H9 (cell line): Measurements from ENCODE around the gene LPAR2. TPM values are rescaled to one million over a fixed set of nuclear protein-coding genes. Genes with fewer than 3 reads are reported as not detected.

ENCODE experiments used
- DNase-seq: peaks from one replicate; pipeline ENCODE4 v3.0.0-alpha.2; 2017
- H2AFZ ChIP-seq: one replicate; pipeline ENCODE4 v1.6.1; 2013; ENCODE audit warnings: mild to moderate bottlenecking, low read length, control low read depth, moderate library complexity
- H2AK5ac ChIP-seq: 2 replicates; pipeline ENCODE4 v1.6.1; 2013; ENCODE audit warnings: low read length, control low read depth, mixed read lengths; ENCODE audit not compliant: insufficient read length
- H2BK120ac ChIP-seq: one replicate; pipeline ENCODE4 v1.6.1; 2013; ENCODE audit warnings: low read depth, mild to moderate bottlenecking, low read length, control low read depth, inconsistent platforms; ENCODE audit not compliant: poor library complexity, severe bottlenecking
- H2BK12ac ChIP-seq: 2 replicates; pipeline ENCODE4 v1.6.1; 2013; ENCODE audit warnings: low read length, control low read depth, mixed read lengths, low read depth; ENCODE audit not compliant: insufficient read length
- H2BK15ac ChIP-seq: 2 replicates; pipeline ENCODE4 v1.6.1; 2013; ENCODE audit warnings: low read depth, low read length, control low read depth
- H2BK20ac ChIP-seq: one replicate; pipeline ENCODE4 v1.6.1; 2013; ENCODE audit warnings: low read depth, mild to moderate bottlenecking, low read length, control low read depth, inconsistent platforms; ENCODE audit not compliant: poor library complexity, severe bottlenecking
- H2BK5ac ChIP-seq: 2 replicates; pipeline ENCODE4 v1.6.1; 2013; ENCODE audit warnings: low read length, control low read depth, mixed read lengths; ENCODE audit not compliant: insufficient read length
- H3K14ac ChIP-seq: 2 replicates; pipeline ENCODE4 v1.6.1; 2013; ENCODE audit warnings: low read length, control low read depth; ENCODE audit not compliant: insufficient read depth
- H3K18ac ChIP-seq: 2 replicates; pipeline ENCODE4 v1.6.1; 2013; ENCODE audit warnings: low read depth, mild to moderate bottlenecking, mixed read lengths, low read length, control low read depth; ENCODE audit not compliant: insufficient read length
- H3K23ac ChIP-seq: 2 replicates; pipeline ENCODE4 v1.6.1; 2013; ENCODE audit warnings: low read length, control low read depth, mixed read lengths, low read depth; ENCODE audit not compliant: insufficient read length
- H3K23me2 ChIP-seq: 2 replicates; pipeline ENCODE4 v1.6.1; 2013; ENCODE audit warnings: low read depth, mild to moderate bottlenecking, mixed read lengths, low read length, control low read depth; ENCODE audit not compliant: insufficient read length, poor library complexity, severe bottlenecking
- H3K27ac ChIP-seq: 2 replicates; pipeline ENCODE4 v1.5.1; 2013; ENCODE audit warnings: low read length, control low read depth, mixed read lengths, low read depth; ENCODE audit not compliant: insufficient read length
- H3K27me3 ChIP-seq: 2 replicates; pipeline ENCODE4 v1.6.1; 2013; ENCODE audit warnings: low read length, control low read depth, inconsistent platforms; ENCODE audit not compliant: insufficient read depth
- H3K4ac ChIP-seq: 2 replicates; pipeline ENCODE4 v1.6.1; 2013; ENCODE audit warnings: low read depth, mild to moderate bottlenecking, control low read depth, inconsistent platforms, low read length, moderate library complexity
- H3K4me1 ChIP-seq: 2 replicates; pipeline ENCODE4 v1.6.1; 2013; ENCODE audit warnings: low read length, control low read depth, inconsistent platforms; ENCODE audit not compliant: insufficient read depth
- H3K4me2 ChIP-seq: 2 replicates; pipeline ENCODE4 v1.6.1; 2013; ENCODE audit warnings: low read length, control low read depth, mixed read lengths; ENCODE audit not compliant: insufficient read length, insufficient read depth
- H3K56ac ChIP-seq: 2 replicates; pipeline ENCODE4 v1.6.1; 2013; ENCODE audit warnings: low read depth, mild to moderate bottlenecking, mixed read lengths, low read length, control low read depth; ENCODE audit not compliant: insufficient read length
- H3K79me1 ChIP-seq: 2 replicates; pipeline ENCODE4 v1.6.1; 2013; ENCODE audit warnings: low read depth, mild to moderate bottlenecking, moderate library complexity, low read length, control low read depth, inconsistent platforms; ENCODE audit not compliant: insufficient read depth, poor library complexity, severe bottlenecking
- H3K79me2 ChIP-seq: 2 replicates; pipeline ENCODE4 v1.6.1; 2013; ENCODE audit warnings: low read length, control low read depth, inconsistent platforms; ENCODE audit not compliant: insufficient read depth
- H3K9ac ChIP-seq: 2 replicates; pipeline ENCODE4 v1.6.1; 2013; ENCODE audit warnings: low read length, control low read depth, mixed read lengths; ENCODE audit not compliant: insufficient read length; ENCODE audit errors: extremely low read depth
- H3K9me3 ChIP-seq: one replicate; pipeline ENCODE4 v1.6.1; 2013; ENCODE audit warnings: low read depth, low read length, inconsistent platforms; ENCODE audit not compliant: control insufficient read depth
- H3T11ph ChIP-seq: one replicate; pipeline ENCODE4 v1.6.1; 2013; ENCODE audit warnings: mild to moderate bottlenecking, low read length, control low read depth, inconsistent platforms
- H4K20me1 ChIP-seq: one replicate; pipeline ENCODE4 v1.6.1; 2013; ENCODE audit not compliant: control insufficient read depth, insufficient read length, insufficient read depth
- H4K5ac ChIP-seq: 2 replicates; pipeline ENCODE4 v1.6.1; 2013; ENCODE audit warnings: low read depth, mild to moderate bottlenecking, mixed read lengths, low read length, control low read depth; ENCODE audit not compliant: insufficient read length
- H4K8ac ChIP-seq: replicated peaks from 2 replicates; pipeline ENCODE4 v1.6.1; 2013; ENCODE audit warnings: low read length, control low read depth, mixed read lengths, low read depth; ENCODE audit not compliant: insufficient read length
- H4K91ac ChIP-seq: 2 replicates; pipeline ENCODE4 v1.6.1; 2013; ENCODE audit warnings: low read depth, mild to moderate bottlenecking, moderate library complexity, mixed read lengths, low read length, control low read depth; ENCODE audit not compliant: insufficient read length
- H3K27ac Mint-ChIP-seq, 3 experiments: 2 replicates in 2 of 3; 3 replicates in 1 of 3; pipeline ENCODE4 v1.8.0; 2020 to 2021; ENCODE audit warnings: mixed read lengths in 3 of 3, mild to moderate bottlenecking in 1 of 3, moderate library complexity in 1 of 3
- H3K27me3 Mint-ChIP-seq: 2 replicates; pipeline ENCODE4 v1.8.0; 2021; ENCODE audit warnings: low read depth, mild to moderate bottlenecking, moderate library complexity, mixed read lengths
- H3K36me3 Mint-ChIP-seq, 3 experiments: 2 replicates in 2 of 3; 3 replicates in 1 of 3; pipeline ENCODE4 v1.8.0; 2020 to 2021; ENCODE audit warnings: low read depth in 3 of 3, mixed read lengths in 3 of 3; ENCODE audit not compliant: insufficient read depth in 1 of 3
- H3K4me1 Mint-ChIP-seq, 2 experiments: 2 replicates each; pipeline ENCODE4 v1.8.0; 2020; ENCODE audit warnings: mixed read lengths in 2 of 2
- H3K4me3 Mint-ChIP-seq, 2 experiments: 2 replicates in 1 of 2; 3 replicates in 1 of 2; pipeline ENCODE4 v1.8.0; 2020 to 2021; ENCODE audit warnings: mild to moderate bottlenecking in 2 of 2, mixed read lengths in 2 of 2, moderate library complexity in 1 of 2
- H3K9me3 Mint-ChIP-seq, 2 experiments: 2 replicates in 1 of 2; 3 replicates in 1 of 2; pipeline ENCODE4 v1.8.0; 2020; ENCODE audit warnings: mild to moderate bottlenecking in 2 of 2, mixed read lengths in 2 of 2, moderate library complexity in 1 of 2
- WGBS: extraction: QIAGEN DNeasy Blood & Tissue Kit; methylation state at CpG from one replicate; pipeline ENCODE4 v1.1.7; 2013; ENCODE audit warnings: missing lambda C conversion rate, low lambda C conversion rate, mixed read lengths; ENCODE audit not compliant: insufficient read length; ENCODE audit errors: extremely low coverage; 5-methylcytosine and 5-hydroxymethylcytosine counted together
- total RNA-seq: library from RNA; stranded (reverse); gene quantifications from 2 replicates; pipeline ENCODE4 v1.2.1, GENCODE V29; 2021
- TF ChIP-seq, protein P1 (sequence below): fragments of 200-600 bp; sonication (generic); conservative IDR thresholded peaks from 3 replicates; pipeline ENCODE4 v1.8.0; 2021; ENCODE audit warnings: antibody characterized with exemption, mild to moderate bottlenecking

Gene LPAR2
- total RNA-seq, 1 experiment from 2014 or later = 51.8 TPM

DNA sequence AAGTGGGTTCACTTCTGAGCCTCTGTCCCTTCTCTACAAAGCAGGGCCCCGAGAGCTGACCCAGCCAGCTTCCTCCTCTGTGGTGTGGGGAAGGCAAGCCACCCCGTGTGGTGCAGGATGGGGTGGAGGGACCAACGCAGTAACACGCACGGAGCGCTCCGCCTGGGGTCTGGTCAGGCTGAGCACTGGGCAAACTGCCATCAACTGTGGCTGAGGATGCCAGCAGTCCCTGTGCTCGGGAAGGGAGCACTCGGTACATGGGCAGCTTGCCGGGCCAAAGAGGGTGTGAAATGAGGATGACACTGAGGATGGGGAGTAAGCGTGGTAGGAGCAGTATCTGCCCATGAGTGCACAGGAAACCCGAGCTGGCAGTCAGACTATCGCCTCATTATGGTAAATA, 23.1 kb upstream of the LPAR2 start:
- no peak overlapping the region for H3K4me2 ChIP-seq
- no peak overlapping the region for H3K14ac ChIP-seq
- TF ChIP-seq, protein P1, sequence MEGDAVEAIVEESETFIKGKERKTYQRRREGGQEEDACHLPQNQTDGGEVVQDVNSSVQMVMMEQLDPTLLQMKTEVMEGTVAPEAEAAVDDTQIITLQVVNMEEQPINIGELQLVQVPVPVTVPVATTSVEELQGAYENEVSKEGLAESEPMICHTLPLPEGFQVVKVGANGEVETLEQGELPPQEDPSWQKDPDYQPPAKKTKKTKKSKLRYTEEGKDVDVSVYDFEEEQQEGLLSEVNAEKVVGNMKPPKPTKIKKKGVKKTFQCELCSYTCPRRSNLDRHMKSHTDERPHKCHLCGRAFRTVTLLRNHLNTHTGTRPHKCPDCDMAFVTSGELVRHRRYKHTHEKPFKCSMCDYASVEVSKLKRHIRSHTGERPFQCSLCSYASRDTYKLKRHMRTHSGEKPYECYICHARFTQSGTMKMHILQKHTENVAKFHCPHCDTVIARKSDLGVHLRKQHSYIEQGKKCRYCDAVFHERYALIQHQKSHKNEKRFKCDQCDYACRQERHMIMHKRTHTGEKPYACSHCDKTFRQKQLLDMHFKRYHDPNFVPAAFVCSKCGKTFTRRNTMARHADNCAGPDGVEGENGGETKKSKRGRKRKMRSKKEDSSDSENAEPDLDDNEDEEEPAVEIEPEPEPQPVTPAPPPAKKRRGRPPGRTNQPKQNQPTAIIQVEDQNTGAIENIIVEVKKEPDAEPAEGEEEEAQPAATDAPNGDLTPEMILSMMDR = no peak
- no peaks in the 10 kb centered on the region for H4K20me1 ChIP-seq
- H3K79me1 ChIP-seq = no peaks in the 10 kb centered on the region
- no peaks in the 10 kb centered on the region for H3K27me3 ChIP-seq
- no peak overlapping the region for H2BK15ac ChIP-seq
- H2AK5ac ChIP-seq = no peak overlapping the region
- no peaks in the 10 kb centered on the region for H3K9me3 Mint-ChIP-seq
- H4K91ac ChIP-seq = no peak overlapping the region
- no peak overlapping the region for H4K8ac ChIP-seq
- no peak overlapping the region for H2BK5ac ChIP-seq
- H3K9me3 ChIP-seq = no peaks in the 10 kb centered on the region
- DNase-seq = no peak
- no peak overlapping the region for H3K27ac ChIP-seq
- H3T11ph ChIP-seq = no peak overlapping the region
- peak overlapping the region in 1 of 3 experiments; percentile 87; a peak in 1 of 7 replicates for H3K27ac Mint-ChIP-seq
- no peak overlapping the region for H2BK20ac ChIP-seq
- H3K9ac ChIP-seq = no peak overlapping the region
- no peak overlapping the region for H3K4me3 Mint-ChIP-seq
- peaks cover 37 to 93% (median 83%) of the 10 kb centered on the region in 3 experiments for H3K36me3 Mint-ChIP-seq
- H3K4ac ChIP-seq = no peak overlapping the region
- H4K5ac ChIP-seq = no peak overlapping the region
- no peaks in the 10 kb centered on the region; the same call in 1 of the 2 replicates for H3K27me3 Mint-ChIP-seq
- no peaks in the 10 kb centered on the region for H3K4me1 ChIP-seq
- no peak overlapping the region for H2BK12ac ChIP-seq
- no peak overlapping the region for H3K18ac ChIP-seq
- H3K23me2 ChIP-seq = no peaks in the 10 kb centered on the region
- no peaks in the 10 kb centered on the region for H3K4me1 Mint-ChIP-seq
- no peak overlapping the region for H3K56ac ChIP-seq
- no CpG with 5 or more reads among the region's 13 CpGs for WGBS
- no peaks in the 10 kb centered on the region for H3K79me2 ChIP-seq
- H2AFZ ChIP-seq = no peak overlapping the region
- no peak overlapping the region for H3K23ac ChIP-seq
- H2BK120ac ChIP-seq = no peak overlapping the region
